HG03460 (cell line): ENCODE data around the gene GPS1.

Experiments used
- ATAC-seq: cut with Tn5 transposase; IDR thresholded peaks from one replicate; pipeline ENCODE4 v1.9.1; 2021; ENCODE audit not compliant: unreplicated experiment

The GPS1 gene

GRCh38 chr17:82014432-82014831, 37.3 kb upstream of the GPS1 start:
- no peak for ATAC-seq

- ATAC-seq: no peak
Observed at GRCh38 chr17:82014971-82015310, 36.8 kb upstream of the GPS1 start.

GRCh38 chr17:82015311-82015971, 36.3 kb upstream of the GPS1 start:
- no peak for ATAC-seq

DNA sequence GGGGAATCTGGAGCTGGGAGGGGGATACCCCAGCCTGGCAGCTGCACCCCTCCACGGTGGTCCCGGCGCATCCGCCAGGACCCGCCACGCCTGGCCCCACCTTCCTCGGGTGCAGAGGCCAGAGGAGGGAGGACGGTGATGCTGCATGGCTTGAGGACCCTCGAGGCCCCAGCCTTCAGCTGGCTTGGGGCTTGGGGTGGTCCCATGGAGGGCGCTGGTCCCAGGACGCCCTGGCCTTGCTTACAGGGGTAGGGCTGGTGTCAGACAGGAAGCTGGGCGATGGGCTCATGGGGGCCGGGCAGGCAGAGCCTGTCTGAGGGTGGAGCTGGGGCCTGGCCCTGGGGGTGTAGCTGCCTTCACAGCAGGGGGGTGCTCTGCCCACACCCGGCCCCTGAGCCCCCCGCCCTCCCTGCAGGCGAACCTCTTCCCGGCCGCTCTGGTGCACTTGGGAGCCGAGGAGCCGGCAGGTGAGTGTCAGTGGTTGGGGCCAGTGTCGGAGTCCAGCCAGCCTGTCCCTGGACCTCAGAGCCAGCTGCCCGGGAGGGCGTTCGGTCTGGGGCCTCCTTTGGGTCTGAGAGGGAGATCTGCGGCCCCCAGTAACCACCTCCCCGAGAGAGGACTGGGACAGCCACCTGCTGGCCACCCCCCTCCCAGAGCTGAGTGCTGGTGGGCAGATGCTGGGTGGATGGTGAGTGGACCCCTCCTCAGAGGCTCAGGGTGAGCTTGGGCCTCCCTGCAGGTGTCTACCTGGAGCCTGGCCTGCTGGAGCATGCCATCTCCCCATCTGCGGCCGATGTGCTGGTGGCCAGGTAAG, 35.4 kb upstream of the GPS1 start:
- no peak for ATAC-seq

- ATAC-seq: no peak
Observed at GRCh38 chr17:82016875-82017459, 34.7 kb upstream of the GPS1 start.

GRCh38 chr17:82017612-82018151, 34.0 kb upstream of the GPS1 start:
- no peak for ATAC-seq

DNA sequence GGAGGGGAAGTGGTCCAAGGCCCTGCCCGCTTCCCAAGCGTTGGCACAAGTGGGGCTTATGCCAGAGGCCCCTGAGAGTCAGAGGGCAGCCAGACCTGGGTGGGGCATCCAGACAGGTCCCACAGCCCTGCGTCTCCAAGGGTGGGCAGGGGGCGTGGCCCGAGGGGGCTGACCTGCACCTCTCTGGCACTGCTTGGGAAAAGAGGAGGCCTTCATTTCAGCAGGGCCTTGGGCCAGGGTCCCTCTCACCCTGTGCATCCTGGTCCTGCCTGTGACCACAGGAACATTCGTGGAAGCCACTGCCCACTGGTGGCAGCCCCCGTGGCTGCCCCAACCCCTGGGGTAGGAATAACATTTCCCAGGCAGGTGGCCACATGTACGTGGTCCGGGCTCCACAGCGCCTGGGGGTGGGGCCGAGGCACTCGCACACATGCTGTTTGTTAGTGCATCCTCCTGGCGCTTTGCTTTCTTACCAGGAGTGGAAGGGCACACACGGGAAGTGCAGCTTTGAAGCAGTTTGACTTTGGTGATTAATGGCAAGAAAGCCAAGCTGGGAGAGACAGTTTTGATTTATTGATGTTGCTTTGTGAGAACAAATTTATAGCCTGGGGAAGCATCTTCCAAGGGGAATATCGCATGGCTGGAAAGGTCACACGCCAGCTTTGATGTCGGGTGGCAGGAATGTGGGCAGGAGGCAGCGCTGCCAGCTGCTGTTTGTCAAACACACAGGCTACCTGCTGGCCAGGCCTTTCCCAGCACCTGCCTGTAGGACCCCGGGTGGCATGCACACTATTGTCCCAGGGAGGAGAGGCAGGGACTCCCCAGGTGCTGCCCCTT, 33.3 kb upstream of the GPS1 start:
- no peak for ATAC-seq

DNA sequence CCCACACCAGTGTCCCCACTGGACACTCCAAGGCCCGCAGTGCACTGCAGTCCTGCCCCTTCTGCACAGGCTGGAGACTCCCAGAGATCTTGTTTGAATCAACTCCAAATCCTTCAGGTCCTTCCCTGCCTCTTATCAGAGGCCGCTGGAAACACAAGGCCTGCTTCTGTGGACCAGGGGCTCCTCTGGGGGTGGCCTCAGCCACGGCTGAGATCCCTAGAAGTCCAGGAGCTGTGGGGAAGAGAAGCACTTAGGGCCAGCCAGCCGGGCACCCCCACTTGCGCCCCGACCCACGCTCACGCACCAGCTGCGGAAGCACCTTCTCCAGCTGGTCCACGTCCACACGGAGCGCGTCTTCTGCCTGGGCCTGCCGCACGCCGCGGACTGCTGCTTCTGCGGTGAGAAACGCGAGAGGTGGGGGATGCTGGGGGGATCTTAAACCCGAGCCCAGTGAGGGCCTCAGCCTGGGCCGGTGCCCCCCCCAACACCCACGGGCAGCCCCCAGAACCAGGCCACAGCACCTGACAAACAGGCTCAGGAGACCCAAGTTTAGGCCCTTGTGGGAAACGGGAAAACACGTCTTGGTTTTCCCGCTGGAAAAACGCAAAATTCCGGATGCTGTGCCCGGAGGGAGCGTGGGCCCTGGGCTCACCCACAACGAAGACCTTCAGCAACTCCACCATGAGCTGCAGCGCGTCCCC, 32.6 kb upstream of the GPS1 start:
- no peak for ATAC-seq

- ATAC-seq: no peak
Observed at GRCh38 chr17:82019690-82020571, 31.8 kb upstream of the GPS1 start.

DNA sequence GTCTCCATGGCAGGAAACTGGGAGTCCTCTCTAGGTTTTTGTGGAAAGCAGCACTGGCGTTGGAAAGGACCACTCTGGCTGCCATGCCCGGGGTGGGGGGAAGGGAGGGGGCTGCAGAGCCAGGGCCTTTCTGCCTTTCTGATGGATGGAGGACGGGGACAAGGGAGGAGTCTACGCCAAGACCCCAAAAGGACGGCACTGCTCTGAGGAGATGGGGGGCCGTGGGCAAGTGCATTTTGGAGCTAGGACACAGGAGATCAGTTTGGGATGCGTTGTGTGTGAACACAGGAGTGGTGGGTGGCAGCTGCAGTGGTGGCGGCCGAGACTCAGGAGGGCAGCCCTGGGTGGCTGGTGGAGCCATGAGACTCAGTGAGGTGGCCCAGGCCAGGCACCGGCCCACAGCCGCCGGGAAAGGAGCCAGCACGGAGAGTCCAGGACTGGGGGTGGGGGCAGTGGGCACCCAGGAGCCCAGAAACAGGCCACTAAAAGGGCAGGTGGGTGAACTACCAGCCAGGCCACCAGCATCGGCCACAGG, 31.1 kb upstream of the GPS1 start:
- ATAC-seq: no peak

GRCh38 chr17:82021107-82021899, 30.4 kb upstream of the GPS1 start:
- no peak for ATAC-seq

DNA sequence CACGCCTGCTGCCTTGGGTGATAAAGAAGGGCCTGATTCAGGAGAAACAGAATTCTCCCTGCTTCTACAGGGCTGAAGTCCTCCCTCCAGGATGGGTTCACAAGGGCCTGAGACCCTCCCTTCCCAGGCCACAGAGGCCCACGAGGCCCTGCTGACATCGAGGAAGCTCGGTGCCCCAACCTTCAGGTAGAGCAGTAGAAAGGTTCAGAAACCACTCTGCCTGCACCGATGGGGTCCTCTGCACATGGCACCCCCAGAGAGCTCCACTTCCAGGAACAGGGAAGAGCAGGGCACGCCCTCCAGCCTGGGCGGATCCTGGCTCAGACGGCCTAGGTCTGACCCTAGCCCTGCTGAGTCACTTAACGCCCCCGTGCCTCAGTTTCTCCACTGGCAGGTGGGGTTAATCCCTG, 29.8 kb upstream of the GPS1 start:
- ATAC-seq: no peak

- no peak for ATAC-seq
Observed at GRCh38 chr17:82022310-82022980, 29.3 kb upstream of the GPS1 start, which contains the start of gene CENPX. CENPX (minus strand) TSS chr17:82022878; CDS start chr17:82022861, 17 bp downstream.

DNA sequence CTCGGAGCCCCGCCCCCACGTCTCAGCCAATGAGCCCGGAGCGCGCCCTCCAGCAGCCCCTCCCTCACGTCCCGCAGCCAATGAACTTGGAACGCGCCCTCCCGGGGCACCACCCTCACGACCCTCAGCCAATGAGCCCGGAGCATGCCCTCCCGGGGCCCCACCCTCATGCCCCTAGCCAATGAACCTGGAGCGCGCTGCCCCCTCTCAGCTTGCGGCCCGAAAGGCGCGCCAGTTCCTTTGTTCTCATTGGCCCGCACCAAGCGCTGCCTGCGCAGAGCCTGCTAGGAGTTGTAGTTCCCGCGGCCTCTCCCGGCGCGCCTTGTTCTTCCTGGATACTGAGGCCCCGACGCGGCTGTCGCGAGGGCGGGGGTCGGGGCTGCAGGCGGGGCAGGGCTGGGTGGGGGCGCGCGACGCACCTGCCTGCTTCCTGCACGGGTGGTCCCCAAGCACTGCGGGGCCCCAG, 28.7 kb upstream of the GPS1 start, which contains the start of gene LRRC45:
Gene LRRC45 (plus strand): TSS at position 325 of the 466 bp plus-strand sequence. CDS start 339 bp downstream, outside the sequence.
- peak; percentile 81 for ATAC-seq

GRCh38 chr17:82023447-82024241, 28.1 kb upstream of the GPS1 start:
- peak; percentile 1 for ATAC-seq

DNA sequence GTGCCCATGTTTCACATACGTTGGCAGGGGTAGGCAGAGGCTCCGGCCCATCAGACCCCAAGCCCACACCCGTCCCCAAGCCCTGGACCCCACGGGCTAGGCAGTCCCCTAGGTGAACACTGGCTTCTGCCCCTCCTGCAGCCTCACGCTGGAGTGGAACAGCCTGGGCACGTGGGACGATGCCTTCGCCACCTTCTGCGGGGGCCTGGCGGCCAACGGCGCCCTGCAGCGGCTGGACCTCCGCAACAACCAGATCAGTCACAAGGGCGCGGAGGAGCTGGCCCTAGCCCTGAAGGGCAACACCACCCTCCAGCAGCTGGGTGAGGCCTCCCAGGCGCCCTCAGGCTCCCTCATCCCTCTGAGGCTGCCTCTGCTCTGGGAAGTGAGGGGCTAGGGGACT, 26.8 kb upstream of the GPS1 start:
- no peak for ATAC-seq
